HG02852 (cell line): ENCODE results near the gene LRRC4.

Source experiments
- ATAC-seq: cut with Tn5 transposase; IDR thresholded peaks from one replicate; pipeline ENCODE4 v1.9.1; 2021; ENCODE audit warnings: mild to moderate bottlenecking, moderate library complexity; ENCODE audit not compliant: unreplicated experiment

LRRC4 gene

GRCh38 chr7:128059143-128059988 is 28.1 kb upstream of the LRRC4 start:
- ATAC-seq: no peak

GRCh38 chr7:128057909-128058308 is 26.7 kb upstream of the LRRC4 start:
- ATAC-seq: no peak

GRCh38 chr7:128056901-128057300 is 25.7 kb upstream of the LRRC4 start:
- ATAC-seq: no peak

DNA sequence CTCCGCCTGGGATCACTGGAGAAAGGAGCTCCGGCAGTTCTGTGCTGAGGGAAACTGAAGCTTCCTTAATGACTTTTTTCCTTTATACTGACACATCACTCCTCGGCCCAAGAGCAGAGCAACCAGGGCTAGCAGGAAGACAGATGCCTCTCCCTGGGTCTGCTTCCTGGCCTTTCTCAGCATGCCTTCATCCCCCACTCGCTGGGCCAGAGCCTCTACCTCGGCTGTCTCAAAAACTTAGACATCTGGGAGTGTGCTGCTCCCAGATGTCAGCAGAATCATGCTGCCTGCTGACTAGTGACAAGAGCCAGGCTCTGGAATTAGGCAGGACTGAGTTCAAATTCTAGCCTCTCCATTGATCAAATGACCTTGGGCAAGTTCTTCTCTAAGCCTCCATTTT is 24.4 kb upstream of the LRRC4 start:
- no peak for ATAC-seq

- ATAC-seq: no peak
These were observed 23.3 kb upstream of the LRRC4 start for GRCh38 chr7:128054511-128054910.

GRCh38 chr7:128053991-128054390 is 22.8 kb upstream of the LRRC4 start:
- no peak for ATAC-seq

GRCh38 chr7:128053023-128053422 is 21.8 kb upstream of the LRRC4 start:
- no peak for ATAC-seq

- no peak for ATAC-seq
These were observed 21.2 kb upstream of the LRRC4 start for GRCh38 chr7:128052404-128052803.

DNA sequence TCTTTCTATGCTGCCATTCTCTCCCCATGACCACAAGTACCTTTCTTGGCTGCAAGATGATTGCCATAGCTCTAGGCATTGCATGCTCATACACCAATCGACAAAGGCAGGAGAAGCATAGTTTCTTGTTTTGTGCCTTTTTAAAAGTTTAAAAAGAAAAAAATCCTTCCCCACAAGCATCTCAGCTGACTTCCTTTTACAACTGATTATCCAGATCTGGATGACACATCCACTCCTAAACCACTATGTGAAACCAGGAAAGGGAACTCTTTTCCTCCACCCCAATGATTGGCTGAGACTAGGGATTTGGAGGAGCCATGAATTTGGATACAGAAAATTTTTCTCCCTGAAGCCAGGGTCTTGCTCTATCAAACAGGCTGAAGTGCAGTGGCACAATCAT is 14.5 kb upstream of the LRRC4 start:
- ATAC-seq: no peak

DNA sequence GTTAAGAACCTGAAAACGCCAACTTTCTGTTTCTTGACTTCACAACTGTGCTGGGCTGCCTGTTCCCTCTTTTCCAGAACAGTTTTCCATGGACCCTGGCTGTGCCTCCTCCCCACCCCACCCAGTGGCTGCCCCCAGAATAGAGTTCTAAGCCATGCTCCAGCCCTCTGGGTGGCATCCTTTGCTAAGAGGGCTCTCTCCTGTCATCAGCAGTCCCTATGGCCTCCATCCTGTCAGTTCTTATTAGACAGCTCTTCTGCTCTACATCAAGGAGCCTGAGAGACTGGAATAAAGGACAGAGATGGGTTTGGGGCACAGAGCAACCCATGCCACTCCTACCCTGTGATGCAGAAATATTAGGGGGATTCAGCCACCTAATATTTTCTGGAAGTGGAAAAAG is 13.9 kb upstream of the LRRC4 start:
- no peak for ATAC-seq

DNA sequence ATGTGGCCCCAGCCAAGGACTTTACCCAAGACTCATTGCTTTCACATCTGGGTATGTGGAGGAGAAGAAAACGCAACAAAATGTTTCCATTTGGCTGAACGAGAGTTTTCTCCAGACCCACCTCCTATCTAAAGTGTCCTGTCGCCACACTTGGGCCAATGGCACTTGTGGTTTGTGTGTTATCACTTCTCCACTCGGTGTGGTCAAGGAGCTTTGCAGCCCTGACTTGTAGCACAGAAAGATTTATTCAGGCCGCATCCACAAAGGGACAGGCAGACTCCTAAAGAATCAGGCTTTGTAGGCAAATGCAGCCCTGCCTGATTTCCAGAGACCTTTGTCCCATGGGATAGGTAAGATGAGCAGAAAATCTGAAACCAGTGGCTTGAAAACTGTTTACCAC is 12.8 kb upstream of the LRRC4 start:
- ATAC-seq: no peak

- ATAC-seq: no peak
These were observed 10.8 kb upstream of the LRRC4 start for GRCh38 chr7:128042012-128042411.

DNA sequence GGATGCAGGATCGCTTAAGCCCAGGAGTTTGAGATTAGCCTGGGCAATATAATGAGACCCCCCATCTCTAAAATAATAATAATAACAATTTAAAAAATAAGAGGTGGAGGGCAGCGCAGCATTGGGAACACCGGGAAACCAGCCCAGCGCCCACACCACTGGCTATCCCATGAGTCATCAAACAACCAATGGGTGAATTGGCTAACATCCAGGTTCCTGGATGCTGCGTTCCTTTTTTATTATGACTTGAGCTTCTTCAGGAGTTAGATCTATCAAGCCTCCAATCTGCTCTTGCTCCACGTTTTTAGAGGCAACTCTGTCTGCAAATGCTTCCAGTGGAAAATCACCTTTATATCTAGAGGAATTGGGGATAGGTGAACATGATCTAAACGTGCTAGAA is 10.0 kb upstream of the LRRC4 start:
- no peak for ATAC-seq

GRCh38 chr7:128040205-128040604 is 9.0 kb upstream of the LRRC4 start:
- ATAC-seq: no peak

DNA sequence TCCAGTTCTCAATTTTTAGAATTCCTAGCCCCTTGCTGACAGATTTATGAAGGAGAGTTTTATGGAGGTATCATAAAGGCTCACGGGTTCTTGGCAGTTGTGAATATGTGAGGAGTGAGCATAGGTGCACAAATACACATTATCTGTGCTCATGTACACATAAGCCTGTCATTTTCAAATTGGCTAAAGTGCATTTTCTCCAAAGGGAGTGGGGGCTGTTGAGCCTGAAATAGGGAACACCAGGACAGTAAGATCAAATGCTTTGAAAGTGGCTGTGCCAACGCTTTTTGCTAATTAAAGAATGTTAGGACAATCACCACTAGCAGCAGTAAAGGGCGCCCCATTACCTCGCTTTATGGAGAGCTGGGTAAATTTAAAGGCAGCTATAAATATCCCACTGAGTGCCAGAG is 8.3 kb upstream of the LRRC4 start:
- no peak for ATAC-seq

DNA sequence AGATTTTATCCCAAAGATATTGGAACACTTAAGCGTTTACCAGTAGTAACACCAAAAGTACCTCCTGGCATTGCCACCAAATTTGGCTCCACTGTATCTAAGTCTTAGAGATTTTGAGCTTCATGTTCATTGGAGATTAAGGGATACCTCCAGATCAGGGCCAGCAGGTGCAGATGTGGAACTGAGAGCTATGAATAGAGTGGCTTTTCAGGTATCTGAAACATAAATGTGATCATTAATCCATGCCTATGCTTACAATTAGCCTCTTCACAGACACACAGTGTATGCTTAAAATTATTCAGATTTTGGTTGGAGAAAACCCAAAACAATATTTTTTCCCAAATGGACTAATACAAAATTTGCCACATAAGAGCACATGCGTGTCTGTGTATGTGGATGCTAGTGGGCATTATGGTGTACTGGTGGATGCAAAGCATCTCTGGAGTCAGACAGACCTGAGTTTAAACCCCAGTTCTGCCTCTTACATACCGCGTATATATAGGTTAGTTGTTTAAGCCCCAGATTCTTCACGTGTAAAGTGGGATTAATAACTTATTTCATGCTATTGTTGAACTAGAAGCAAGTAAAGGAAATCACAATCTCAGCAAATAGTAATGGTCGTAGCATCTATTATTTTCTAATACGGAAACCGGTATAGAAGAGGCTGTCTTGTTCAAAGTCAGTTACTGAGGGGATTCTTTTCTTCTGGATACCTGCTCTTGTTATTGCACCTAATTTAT is 6.8 kb upstream of the LRRC4 start:
- ATAC-seq: no peak

- ATAC-seq: no peak
These were observed 5.8 kb upstream of the LRRC4 start for GRCh38 chr7:128037081-128037480.

DNA sequence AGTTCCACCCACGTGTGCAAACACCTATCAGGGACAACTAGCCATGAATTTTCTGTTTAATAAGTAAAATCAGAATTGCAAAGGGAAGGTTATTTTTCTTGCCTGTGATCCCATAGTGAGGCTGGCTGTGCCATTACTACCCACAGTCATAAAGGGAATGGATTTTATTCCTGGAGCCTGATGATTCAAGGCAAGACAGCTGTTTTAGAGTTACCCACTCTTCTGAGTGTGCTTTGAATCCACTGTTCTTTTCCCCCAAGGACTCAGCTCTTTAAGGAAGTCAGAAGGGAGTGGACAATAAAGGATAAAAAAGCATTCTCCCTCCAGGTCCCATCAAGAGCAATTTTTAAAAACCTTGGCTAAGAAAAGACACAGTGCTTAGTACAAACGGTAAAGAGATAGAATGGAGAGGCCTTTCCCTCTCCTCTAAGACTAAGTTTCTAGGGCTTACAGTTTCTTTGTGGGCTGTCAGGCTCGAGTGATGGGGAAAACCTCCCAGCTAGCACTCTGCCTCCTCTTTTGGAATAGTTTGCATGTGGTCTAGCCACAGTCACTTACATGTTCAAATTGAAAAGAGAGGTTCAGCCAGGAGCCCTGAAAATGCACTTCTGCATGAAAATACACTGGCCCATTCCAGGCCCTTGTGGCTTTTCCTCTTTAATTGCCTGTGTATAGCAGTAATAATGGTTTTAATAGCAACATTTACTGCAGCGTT is 5.1 kb upstream of the LRRC4 start:
- ATAC-seq: peak; percentile 56

DNA sequence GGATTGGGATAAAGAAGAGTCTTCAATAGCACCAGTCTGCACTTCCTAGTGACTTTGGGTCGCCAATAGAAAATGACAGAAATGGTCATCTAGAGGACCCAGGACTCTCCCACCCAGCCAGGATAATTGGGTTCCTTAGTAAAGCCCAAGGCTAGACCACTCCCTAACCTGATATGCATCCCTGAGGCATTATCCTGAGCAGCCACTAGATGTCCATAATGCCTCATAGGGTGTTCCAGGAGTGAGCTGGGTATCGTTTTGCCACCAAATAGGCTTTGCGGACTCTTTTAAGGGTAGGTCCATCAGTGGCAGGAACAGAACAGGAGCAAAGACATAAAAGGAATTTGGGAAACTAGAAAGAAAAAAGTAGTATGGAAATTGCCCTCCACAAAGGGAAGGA is 4.5 kb upstream of the LRRC4 start:
- no peak for ATAC-seq

DNA sequence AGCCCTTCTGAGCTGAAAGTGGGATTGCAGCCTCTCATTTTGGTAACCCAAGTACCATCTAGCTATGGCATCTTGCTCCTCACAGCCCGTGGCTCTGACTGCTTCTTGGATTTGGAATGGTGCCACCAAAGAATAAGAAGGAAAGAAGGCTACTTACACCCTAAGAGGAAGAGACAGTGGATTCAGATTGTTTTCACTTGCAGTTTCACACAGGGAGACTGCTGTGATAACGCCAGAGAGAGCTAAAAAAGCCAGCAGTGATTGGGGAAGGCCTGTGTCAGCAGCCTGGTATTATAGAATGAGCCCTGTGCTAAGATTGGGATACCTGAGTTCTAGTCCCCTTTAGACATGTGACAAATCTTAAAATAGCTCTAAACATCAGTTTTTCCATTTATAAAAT is 3.6 kb upstream of the LRRC4 start:
- no peak for ATAC-seq

DNA sequence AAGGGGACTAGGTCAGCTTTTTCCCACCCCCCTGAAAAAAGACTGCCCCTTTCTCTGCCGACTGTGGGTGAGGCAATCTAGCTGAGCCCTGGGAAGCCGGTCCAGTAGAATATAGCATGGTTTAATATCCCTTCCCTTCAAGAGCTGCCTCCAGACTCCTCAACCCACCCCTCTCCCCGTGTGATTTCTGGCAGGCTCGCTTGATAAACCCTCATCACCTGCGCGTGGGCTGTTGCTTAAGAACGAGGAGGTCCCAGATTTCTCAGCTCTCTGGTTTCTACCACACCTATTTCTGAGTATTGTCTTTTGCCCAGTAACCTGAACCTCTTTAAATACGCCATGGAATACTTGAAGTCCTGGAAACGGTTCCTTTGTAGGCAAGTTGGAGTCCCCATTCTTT is 2.0 kb upstream of the LRRC4 start:
- no peak for ATAC-seq
